GM12801 (cell line): ENCODE measurements around the gene ZNRF3.

Source experiments
- TF ChIP-seq, protein P1 (sequence below): IDR thresholded peaks from one replicate; pipeline ENCODE4 v1.5.1; 2011; ENCODE audit warnings: control low read depth; ENCODE audit not compliant: insufficient read length; ENCODE audit errors: extremely low read depth

The ZNRF3 gene

DNA sequence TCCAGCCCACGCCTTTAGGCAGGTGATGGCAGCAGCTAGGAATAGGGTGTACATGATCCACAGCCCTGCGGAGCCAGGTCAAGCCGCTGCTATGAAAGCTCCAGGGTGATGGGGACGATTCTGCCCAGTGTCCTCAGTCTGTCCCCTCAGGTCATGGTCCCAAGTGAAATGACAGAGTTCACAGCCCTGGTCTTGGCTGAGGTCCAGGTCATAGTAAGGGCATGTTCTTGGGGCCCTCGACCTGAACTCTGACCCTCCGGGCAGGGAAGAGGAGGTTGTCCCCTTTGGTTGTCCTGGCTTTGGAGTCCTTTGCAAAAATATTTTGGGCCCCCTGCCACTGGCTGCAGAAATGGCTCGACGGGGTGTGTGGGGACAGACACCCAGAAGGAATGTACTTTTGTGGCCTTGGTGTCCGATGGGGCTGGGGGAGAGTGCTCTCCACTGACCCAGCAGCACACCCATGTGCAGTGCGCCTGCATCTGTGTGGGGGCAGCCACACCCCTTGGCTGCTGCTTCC lies 170.9 kb downstream of the ZNRF3 start:
- TF ChIP-seq, protein P1, sequence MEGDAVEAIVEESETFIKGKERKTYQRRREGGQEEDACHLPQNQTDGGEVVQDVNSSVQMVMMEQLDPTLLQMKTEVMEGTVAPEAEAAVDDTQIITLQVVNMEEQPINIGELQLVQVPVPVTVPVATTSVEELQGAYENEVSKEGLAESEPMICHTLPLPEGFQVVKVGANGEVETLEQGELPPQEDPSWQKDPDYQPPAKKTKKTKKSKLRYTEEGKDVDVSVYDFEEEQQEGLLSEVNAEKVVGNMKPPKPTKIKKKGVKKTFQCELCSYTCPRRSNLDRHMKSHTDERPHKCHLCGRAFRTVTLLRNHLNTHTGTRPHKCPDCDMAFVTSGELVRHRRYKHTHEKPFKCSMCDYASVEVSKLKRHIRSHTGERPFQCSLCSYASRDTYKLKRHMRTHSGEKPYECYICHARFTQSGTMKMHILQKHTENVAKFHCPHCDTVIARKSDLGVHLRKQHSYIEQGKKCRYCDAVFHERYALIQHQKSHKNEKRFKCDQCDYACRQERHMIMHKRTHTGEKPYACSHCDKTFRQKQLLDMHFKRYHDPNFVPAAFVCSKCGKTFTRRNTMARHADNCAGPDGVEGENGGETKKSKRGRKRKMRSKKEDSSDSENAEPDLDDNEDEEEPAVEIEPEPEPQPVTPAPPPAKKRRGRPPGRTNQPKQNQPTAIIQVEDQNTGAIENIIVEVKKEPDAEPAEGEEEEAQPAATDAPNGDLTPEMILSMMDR = no peak

DNA sequence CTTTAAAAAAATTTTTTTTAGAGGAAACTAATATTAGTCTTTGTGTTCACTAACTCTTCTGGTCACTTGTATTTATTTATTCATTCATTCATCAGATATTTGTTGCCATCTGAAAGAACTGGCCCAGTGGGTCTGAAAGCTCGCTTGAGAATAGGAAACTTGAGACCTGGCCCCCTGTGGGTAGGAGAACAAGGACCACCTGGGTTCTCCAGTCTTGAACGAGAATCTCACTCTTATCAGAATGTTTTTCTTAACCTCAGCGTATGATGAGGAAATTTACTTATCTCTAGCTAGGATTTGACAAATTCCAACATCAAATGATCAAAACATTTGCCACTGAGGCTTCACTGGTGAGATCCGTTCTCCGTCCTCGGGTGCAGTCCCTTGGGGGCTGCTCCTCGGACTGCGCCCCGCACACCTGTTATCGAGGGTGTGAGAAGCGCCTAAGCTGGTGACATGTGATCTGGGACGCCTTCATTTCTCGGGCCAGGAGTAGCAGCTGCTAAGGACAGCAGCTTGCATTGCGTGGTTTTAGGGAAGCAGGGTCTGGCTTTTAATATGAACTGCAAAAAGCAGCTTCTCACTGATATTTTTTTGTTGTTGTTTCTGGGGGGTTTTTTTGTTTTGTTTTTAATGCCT lies 171.9 kb downstream of the ZNRF3 start:
- TF ChIP-seq, protein P1 = no peak

DNA sequence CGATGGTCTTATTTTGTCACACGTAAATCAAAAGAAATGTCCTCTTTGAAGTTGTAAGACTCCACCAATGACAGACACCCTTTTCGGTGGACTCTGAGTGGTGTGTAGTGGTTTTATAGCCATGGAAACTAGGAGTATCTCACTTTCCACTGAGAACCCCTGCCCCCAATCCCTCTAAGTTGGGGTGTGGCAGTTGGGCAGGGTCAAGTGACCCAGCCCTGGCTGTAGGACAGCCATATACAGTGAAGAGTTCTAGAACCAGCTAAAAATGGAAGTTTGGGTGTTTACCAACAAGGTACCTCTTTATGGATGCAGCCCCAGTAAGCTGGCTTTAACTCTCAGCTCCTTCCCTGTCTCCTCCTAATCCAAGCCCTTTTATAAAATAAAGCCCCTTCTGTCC lies 173.1 kb downstream of the ZNRF3 start:
- TF ChIP-seq, protein P1 = no peak

DNA sequence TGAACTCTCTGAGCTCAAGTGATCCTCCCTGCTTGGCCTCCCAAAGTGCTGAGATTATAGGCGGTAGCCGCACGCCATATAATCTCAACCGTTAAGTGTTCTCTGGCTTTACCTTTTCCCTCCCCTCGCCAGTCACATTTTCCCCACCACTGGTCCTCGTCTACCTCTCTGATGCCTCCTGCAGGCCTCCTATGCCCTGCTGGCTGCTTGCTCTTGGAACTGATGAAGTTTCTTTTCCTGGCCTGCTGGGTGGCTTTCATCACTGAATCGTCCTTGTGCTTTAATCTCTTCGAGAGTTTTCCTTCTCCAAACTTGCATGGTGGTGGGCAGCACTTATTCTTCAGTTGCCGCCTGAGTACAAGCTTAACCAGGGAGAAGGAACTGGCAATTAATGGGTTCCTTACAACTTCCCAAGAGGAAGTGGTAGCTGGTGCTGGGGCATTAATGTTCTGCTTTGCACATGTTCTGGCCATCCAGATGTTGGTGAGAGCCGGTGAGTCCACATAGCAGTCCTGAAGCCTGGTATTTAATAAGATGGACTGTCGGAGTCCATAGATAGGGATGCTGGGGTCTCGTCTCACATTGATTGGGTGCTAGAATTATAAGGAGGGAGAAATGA lies 177.0 kb downstream of the ZNRF3 start:
- TF ChIP-seq, protein P1 = no peak

DNA sequence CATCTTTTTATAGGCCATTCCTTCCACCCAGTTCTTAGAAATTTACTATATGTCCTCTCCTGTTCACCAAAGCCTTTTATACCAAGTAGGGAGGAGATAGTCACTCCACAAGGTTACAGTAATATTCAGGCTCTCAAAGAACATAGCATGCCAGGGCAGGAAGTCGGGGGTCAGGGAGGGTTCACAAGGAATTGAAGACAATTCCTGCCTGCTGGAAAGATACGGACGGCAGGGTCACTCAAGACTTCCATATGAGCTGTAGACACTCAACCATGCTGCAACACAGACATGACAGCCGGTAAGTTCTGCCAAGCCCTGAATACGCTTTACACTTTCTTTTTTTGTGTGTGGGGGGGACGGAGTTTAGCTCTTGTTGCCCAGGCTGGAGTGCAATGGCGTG lies 177.6 kb downstream of the ZNRF3 start:
- TF ChIP-seq, protein P1 = no peak

DNA sequence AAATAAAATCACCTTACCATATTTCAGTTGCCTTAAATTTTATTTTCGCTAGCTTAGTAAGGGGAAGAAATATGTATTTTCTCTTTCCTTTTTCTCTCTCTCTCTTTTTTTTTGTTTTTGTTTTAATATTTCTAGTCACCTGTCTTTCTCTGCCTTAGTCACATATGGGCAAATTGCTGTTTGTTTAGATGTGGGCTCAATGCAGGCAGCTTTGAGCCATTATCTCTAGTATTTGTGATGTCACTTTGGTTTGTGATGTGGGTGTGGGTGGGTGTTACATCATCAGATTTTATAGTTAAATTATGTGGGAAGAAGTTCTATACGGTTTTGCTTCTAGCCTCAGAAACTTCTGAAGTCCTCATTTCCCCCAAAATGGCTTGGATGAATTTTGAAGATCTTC lies 178.4 kb downstream of the ZNRF3 start, which contains the start of gene C22orf31:
Gene C22orf31, minus strand, starts transcription at position 59 of the 400 bp plus-strand sequence. Its CDS starts 39 bp downstream, at position 20.
- TF ChIP-seq, protein P1 = no peak

DNA sequence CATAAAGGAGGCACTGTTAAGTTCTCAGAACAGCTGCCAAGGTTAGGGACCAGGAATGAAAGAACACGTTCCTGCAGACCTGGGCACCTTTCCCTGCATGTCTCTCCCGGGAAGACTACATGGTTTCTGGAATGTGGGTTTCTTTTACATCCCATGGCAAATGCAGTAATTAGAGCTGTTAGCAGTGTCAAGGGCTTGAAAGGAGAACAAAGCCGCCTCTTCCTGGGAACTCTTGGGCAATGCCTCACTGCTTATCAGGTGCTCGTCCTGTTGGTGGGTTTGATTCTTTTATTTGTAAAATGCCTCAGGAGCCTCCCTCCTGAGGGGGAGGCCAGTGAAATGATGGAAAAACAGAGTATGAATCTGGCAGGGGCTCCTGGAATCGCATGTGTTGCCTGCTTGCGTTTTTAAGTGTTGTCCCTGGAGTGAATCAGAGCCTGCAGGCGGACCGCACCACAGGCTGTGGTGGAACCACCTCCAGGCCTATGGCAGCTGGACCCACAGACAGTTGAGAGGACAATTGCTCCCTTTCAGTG lies 179.0 kb downstream of the ZNRF3 start:
- TF ChIP-seq, protein P1 = no peak
